ENCODE results near the gene NFYB.

- TF ChIP-seq CTCF (IDR thresholded peaks at IDR 0.05) = no peak
- no peak for TF ChIP-seq POLR2A (IDR thresholded peaks at IDR 0.05)
These were observed 30.6 kb upstream of the NFYB start for GRCh38 chr12:104168596-104168995.
